HUES6 (cell line): ENCODE results near the gene SLC43A1.

Experiments
- H3K27ac ChIP-seq: 2 replicates; pipeline ENCODE4 v1.7.0; 2013; ENCODE audit warnings: low read depth, mild to moderate bottlenecking, low read length, inconsistent platforms
- H3K27me3 ChIP-seq: 2 replicates; pipeline ENCODE4 v1.6.1; 2013; ENCODE audit warnings: low read length; ENCODE audit not compliant: control insufficient read depth, insufficient read depth
- H3K36me3 ChIP-seq: 2 replicates; pipeline ENCODE4 v1.6.1; 2013; ENCODE audit warnings: low read length; ENCODE audit not compliant: control insufficient read depth, insufficient read depth
- H3K4me1 ChIP-seq: 2 replicates; pipeline ENCODE4 v1.6.1; 2013; ENCODE audit warnings: low read length; ENCODE audit not compliant: control insufficient read depth, insufficient read depth
- H3K4me3 ChIP-seq: 2 replicates; pipeline ENCODE4 v1.5.1; 2013; ENCODE audit warnings: low read depth, low read length
- H3K9ac ChIP-seq: one replicate; pipeline ENCODE4 v1.6.1; 2013; ENCODE audit warnings: mild to moderate bottlenecking, low read length
- H3K9me3 ChIP-seq: 2 replicates; pipeline ENCODE4 v1.6.1; 2013; ENCODE audit warnings: low read depth, low read length; ENCODE audit not compliant: control insufficient read depth, insufficient read depth

SLC43A1 gene

GRCh38 chr11:57484141-57484710 is 31.3 kb downstream of the SLC43A1 start:
- Histone ChIP-seq H3K27ac (no peak overlapping the region), H3K36me3 (peaks cover 28% of the 10 kb centered on the region), H3K27me3 (peaks cover 35% of the 10 kb centered on the region), H3K4me3 (no peak overlapping the region), H3K9me3 (no peaks in the 10 kb centered on the region), H3K9ac (no peak overlapping the region), H3K4me1 (peaks cover 19% of the 10 kb centered on the region)

GRCh38 chr11:57483562-57483918 is 32.0 kb downstream of the SLC43A1 start:
- Histone ChIP-seq H3K36me3 (peaks cover 21% of the 10 kb centered on the region), H3K4me1 (peaks cover 19% of the 10 kb centered on the region), H3K9ac (peak overlapping the region; percentile 14), H3K9me3 (no peaks in the 10 kb centered on the region), H3K27ac (no peak overlapping the region), H3K27me3 (peaks cover 35% of the 10 kb centered on the region), H3K4me3 (peak overlapping the region; percentile 76)

GRCh38 chr11:57482782-57483561 is 32.5 kb downstream of the SLC43A1 start:
- Histone ChIP-seq H3K27me3 (peaks cover 41% of the 10 kb centered on the region), H3K9me3 (no peaks in the 10 kb centered on the region), H3K4me1 (peaks cover 19% of the 10 kb centered on the region), H3K4me3 (peak overlapping the region; percentile 76), H3K27ac (no peak overlapping the region), H3K9ac (peak overlapping the region; percentile 63), H3K36me3 (peaks cover 16% of the 10 kb centered on the region)

GRCh38 chr11:57481915-57482781 is 33.4 kb downstream of the SLC43A1 start:
- Histone ChIP-seq H3K4me3 (peak overlapping the region; percentile 76), H3K4me1 (peaks cover 24% of the 10 kb centered on the region), H3K27me3 (peaks cover 49% of the 10 kb centered on the region), H3K9me3 (no peaks in the 10 kb centered on the region), H3K36me3 (peaks cover 14% of the 10 kb centered on the region), H3K27ac (no peak overlapping the region), H3K9ac (peak overlapping the region; percentile 40)

- Histone ChIP-seq H3K9me3 (no peaks in the 10 kb centered on the region), H3K9ac (no peak overlapping the region), H3K4me3 (no peak overlapping the region), H3K36me3 (peaks cover 14% of the 10 kb centered on the region), H3K27me3 (peaks cover 58% of the 10 kb centered on the region), H3K4me1 (peaks cover 29% of the 10 kb centered on the region), H3K27ac (no peak overlapping the region)
These were observed 34.2 kb downstream of the SLC43A1 start for GRCh38 chr11:57481315-57481714.

GRCh38 chr11:57480409-57481137 is 34.9 kb downstream of the SLC43A1 start:
- Histone ChIP-seq H3K9me3 (no peaks in the 10 kb centered on the region), H3K27me3 (peaks cover 65% of the 10 kb centered on the region), H3K4me3 (no peak overlapping the region), H3K9ac (no peak overlapping the region), H3K36me3 (peaks cover 10% of the 10 kb centered on the region; the same call in 1 of the 2 replicates), H3K4me1 (peaks cover 34% of the 10 kb centered on the region), H3K27ac (no peak overlapping the region)

- Histone ChIP-seq H3K27ac (no peak overlapping the region), H3K9me3 (no peaks in the 10 kb centered on the region), H3K9ac (no peak overlapping the region), H3K4me3 (no peak overlapping the region), H3K27me3 (peaks cover 72% of the 10 kb centered on the region), H3K4me1 (peaks cover 34% of the 10 kb centered on the region), H3K36me3 (peaks cover 3% of the 10 kb centered on the region; the same call in 1 of the 2 replicates)
These were observed 35.6 kb downstream of the SLC43A1 start for GRCh38 chr11:57479911-57480310.

- H3K4me1 ChIP-seq = peaks cover 39% of the 10 kb centered on the region
- H3K27ac ChIP-seq = no peak overlapping the region
- no peaks in the 10 kb centered on the region for H3K36me3 ChIP-seq
- no peak overlapping the region for H3K4me3 ChIP-seq
- no peak overlapping the region for H3K9ac ChIP-seq
- H3K27me3 ChIP-seq = peaks cover 79% of the 10 kb centered on the region
- H3K9me3 ChIP-seq = no peaks in the 10 kb centered on the region
These were observed 36.4 kb downstream of the SLC43A1 start for GRCh38 chr11:57479021-57479663.

- Histone ChIP-seq H3K9ac (no peak overlapping the region), H3K27ac (no peak overlapping the region)
These were observed 37.9 kb downstream of the SLC43A1 start for GRCh38 chr11:57477507-57478189.

More at GRCh38 chr11:57477507-57478189, 37.9 kb downstream of the SLC43A1 start:
- Histone ChIP-seq H3K36me3 (no peaks in the 10 kb centered on the region), H3K4me1 (peaks cover 35% of the 10 kb centered on the region), H3K27me3 (peaks cover 75% of the 10 kb centered on the region), H3K4me3 (no peak overlapping the region), H3K9me3 (no peaks in the 10 kb centered on the region)
